ENCODE measurements around the gene NRL.

Gene NRL

GRCh38 chr14:24144451-24144850, 29.7 kb upstream of the NRL start:
- no peak for DNase-seq (ENCODE audit: low read depth in 3 of 3)

GRCh38 chr14:24143511-24143910, 28.8 kb upstream of the NRL start:
- DNase-seq (ENCODE audit: low read depth in 3 of 3) = no peak

GRCh38 chr14:24141097-24141880, 26.5 kb upstream of the NRL start, which contains the start of gene EMC9:
TSS of gene EMC9 (minus strand) at chr14:24141591. CDS start at chr14:24141304, 287 bp downstream.
- peak; percentile 97 to 100 (median 100) for DNase-seq (ENCODE audit: low read depth in 3 of 3)

GRCh38 chr14:24139272-24139934, 24.7 kb upstream of the NRL start:
- peak in 1 of 3 experiments; percentile 34 for DNase-seq (ENCODE audit: low read depth in 3 of 3)

- DNase-seq (ENCODE audit: low read depth in 3 of 3) = no peak
These were observed 23.9 kb upstream of the NRL start for GRCh38 chr14:24138396-24139271.

GRCh38 chr14:24137529-24138395, 23.0 kb upstream of the NRL start:
- DNase-seq (ENCODE audit: low read depth in 3 of 3) = no peak

GRCh38 chr14:24136684-24137528, 22.2 kb upstream of the NRL start:
- no peak for DNase-seq (ENCODE audit: low read depth in 3 of 3)

- peak; percentile 88 to 94 (median 91) for DNase-seq (ENCODE audit: low read depth in 3 of 3)
These were observed 21.3 kb upstream of the NRL start, which contains the start of gene PSME1 for GRCh38 chr14:24135834-24136683. TSS of gene PSME1 (plus strand) at chr14:24136194. CDS start at chr14:24136263, 69 bp downstream.

GRCh38 chr14:24135584-24135833, 20.8 kb upstream of the NRL start:
- no peak for DNase-seq (ENCODE audit: low read depth in 3 of 3)

GRCh38 chr14:24133735-24134134, 19.0 kb upstream of the NRL start:
- no peak for DNase-seq (ENCODE audit: low read depth in 3 of 3)

GRCh38 chr14:24132976-24133375, 18.2 kb upstream of the NRL start:
- DNase-seq (ENCODE audit: low read depth in 3 of 3) = no peak

- no peak for DNase-seq (ENCODE audit: low read depth in 3 of 3)
These were observed 17.4 kb upstream of the NRL start for GRCh38 chr14:24132061-24132685.

- DNase-seq (ENCODE audit: low read depth in 3 of 3) = no peak
These were observed 16.8 kb upstream of the NRL start for GRCh38 chr14:24131549-24131966.

- DNase-seq (ENCODE audit: low read depth in 3 of 3) = no peak
These were observed 16.2 kb upstream of the NRL start for GRCh38 chr14:24130717-24131548.

- DNase-seq (ENCODE audit: low read depth in 3 of 3) = no peak
These were observed 15.6 kb upstream of the NRL start, which contains the start of gene FITM1 for GRCh38 chr14:24130380-24130716. TSS of gene FITM1 (plus strand) at chr14:24130659. CDS start at chr14:24131564, 905 bp downstream.

GRCh38 chr14:24129410-24129998, 14.8 kb upstream of the NRL start:
- DNase-seq (ENCODE audit: low read depth in 3 of 3) = no peak

GRCh38 chr14:24127673-24128072, 12.9 kb upstream of the NRL start:
- no peak for DNase-seq (ENCODE audit: low read depth in 3 of 3)

- no peak for DNase-seq (ENCODE audit: low read depth in 3 of 3)
These were observed 12.2 kb upstream of the NRL start for GRCh38 chr14:24126939-24127338.
